ENCODE results near the gene PLAGL1.
"Not testable (repeated sequence)": the region's sequence is repeated elsewhere in the genome, so short reads cannot be mapped to it uniquely, and the experiment has no call there.

The PLAGL1 gene, protein sequence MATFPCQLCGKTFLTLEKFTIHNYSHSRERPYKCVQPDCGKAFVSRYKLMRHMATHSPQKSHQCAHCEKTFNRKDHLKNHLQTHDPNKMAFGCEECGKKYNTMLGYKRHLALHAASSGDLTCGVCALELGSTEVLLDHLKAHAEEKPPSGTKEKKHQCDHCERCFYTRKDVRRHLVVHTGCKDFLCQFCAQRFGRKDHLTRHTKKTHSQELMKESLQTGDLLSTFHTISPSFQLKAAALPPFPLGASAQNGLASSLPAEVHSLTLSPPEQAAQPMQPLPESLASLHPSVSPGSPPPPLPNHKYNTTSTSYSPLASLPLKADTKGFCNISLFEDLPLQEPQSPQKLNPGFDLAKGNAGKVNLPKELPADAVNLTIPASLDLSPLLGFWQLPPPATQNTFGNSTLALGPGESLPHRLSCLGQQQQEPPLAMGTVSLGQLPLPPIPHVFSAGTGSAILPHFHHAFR

DNA sequence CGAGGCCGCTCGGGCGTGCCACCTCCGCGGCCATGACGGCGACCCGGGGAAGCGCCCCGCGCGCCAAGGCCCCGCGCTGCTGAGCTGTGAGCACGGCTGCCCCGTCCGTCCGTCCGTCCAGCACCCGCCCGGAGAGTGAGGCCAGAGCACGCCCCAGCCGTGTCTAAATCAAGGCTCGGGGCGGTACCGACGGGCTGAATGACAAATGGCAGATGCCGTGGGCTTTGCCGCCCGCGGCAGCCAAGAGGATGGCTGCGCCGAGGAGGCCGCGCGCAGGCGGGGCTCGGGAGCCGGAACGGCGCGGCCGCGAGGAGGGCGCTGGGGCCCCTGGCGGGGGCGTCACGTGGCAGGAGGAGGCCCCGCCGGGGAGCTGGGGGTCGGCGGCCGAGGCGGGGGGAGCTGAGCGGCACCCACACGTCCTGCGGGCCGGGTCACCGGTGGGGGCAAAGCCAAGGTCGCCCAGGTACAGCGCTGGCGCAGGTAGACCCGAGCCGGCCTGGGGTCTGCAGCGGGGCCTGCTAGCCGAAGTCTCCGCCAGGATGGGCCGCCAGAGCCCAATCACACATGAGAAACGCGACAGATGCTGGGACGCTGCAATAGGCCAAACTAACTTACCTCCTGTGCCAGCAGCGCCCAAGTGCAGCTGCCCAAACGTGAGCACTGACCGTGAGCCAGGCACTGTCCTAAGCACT, at the start of gene PLAGL1:
Gene PLAGL1 (minus strand): TSS at position 140 of the 692 bp plus-strand sequence. CDS start 60,123 bp downstream, outside the sequence.
- peak; percentile 4 for DNase-seq

DNA sequence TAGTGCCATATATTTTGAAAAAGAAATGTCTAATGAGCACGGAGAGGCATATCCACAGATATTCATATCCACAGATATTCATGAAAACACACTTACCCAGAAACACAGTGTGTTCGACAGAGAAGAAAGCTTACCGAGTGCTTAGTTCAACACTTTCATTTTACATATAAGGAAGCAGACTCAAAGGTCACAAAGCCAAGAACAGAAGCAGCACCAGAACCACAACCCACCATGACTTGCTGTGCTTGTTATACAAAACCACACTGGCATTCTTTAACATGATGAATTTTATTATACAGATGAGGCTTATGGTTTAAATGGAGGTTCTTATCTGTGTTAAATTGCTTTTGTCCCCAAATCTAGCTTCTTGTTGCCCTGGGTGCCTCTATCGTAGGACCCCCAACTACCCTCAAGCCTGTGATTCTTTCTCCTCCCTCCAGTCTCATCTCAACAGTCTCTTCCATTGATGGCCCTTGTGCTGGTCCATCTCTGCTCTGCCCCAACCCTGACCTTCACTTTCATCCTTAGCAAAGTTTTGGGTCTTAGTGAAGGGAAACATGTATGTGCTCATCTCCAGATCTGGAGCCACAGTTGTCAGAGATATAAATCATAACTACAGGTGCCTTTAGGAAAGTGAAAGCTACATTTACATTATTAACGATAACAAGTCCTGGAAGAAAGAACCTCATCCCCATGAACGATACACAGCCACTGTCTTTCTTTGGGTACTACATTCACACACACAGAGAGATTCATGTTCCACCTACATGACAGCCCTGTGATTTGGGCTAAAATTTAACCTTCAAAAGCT, 47.3 kb upstream of the PLAGL1 start:
- peak; percentile 74 for DNase-seq

DNA sequence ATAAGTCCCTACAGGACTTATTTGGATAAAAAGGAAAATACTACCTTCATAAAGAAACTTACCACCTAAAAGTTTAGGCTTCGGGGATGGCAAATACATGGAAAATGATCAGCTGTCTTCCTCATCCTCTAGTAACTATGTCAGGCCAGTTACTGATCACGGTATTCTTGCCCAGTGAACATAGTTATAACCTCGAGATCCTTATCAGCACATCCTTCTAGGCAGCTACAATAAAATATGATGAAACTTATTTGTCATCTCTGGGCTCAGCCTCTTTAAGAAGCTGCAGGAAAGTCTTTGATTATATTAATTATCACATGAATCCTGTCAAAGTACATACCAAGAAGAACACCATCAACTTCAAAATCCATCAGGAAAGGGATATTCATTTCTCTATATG, 45.5 kb upstream of the PLAGL1 start:
- no peak for DNase-seq

DNA sequence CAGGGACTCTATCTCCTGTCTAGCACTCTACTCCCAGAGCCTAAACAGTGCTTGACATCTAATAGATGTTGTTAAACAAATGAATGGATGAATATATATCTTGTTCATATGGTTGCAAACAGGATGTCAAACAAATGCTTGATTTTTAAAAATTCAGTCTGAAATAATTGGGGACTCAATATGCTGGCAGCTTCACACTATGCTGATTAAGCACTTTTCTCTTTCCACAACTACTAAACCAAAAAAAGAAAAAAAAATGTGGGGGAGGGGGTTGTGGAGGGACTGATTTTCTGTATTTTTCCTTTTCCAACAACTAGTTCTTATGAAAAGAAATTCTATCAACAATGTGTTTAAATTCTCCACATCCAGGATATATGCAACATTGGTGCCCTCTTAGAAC, 44.4 kb upstream of the PLAGL1 start:
- no peak for DNase-seq

DNA sequence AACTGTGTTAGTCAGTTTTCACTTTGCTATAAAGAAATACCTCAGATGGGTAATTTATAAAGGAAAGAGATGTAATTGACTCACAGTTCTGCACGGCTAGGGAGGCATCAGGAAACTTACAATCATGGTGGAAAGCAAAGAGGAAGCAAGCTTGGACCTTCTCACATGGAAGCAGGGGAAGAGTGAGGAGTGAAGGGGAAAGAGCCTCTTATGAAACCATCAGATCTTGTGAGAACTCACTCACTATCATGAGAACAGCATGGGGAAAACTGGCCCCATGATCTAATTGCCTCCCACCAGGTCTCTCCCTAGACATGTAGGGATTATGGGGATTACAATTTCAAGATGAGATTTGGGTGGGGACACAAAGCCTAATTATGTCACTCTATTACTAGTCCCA, 41.3 kb upstream of the PLAGL1 start:
- DNase-seq = no peak

DNA sequence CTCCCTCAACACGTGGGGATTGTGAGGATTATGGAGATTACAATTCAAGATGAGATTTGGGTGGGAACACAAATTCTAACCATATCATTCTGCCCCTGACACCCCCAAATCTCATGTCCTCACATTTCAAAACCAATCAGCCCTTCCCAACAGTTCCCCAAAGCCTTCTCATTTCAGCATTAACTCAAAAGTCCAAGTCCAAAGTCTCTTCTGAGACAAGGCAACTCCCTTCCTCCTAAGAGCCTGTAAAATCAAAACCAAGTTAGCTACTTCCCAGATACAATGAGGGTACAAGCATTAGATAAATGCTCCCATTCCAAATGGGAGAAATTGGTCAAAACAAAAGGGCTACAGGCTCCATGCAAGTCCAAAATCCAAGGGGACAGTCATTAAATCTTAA, 39.6 kb upstream of the PLAGL1 start:
- DNase-seq = no peak

DNA sequence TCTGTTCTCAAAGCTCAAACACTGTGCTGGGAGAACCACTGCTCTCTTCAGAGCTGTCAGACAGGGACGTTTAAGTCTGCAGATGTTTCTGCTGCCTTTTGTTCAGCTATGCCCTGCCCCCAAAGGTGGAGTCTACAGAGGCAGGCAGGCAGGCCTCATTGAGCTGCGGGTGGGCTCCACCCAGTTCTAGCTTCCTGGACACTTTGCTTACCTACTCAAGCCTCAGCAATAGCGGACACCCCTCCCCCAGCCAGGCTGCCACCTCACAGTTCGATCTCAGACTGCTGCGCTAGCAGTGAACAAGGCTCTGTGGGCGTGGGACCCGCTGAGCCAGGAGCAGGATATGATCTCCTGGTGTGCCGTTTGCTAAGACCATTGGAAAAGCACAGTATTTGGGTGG, 38.6 kb upstream of the PLAGL1 start:
- DNase-seq = not testable (repeated sequence)

DNA sequence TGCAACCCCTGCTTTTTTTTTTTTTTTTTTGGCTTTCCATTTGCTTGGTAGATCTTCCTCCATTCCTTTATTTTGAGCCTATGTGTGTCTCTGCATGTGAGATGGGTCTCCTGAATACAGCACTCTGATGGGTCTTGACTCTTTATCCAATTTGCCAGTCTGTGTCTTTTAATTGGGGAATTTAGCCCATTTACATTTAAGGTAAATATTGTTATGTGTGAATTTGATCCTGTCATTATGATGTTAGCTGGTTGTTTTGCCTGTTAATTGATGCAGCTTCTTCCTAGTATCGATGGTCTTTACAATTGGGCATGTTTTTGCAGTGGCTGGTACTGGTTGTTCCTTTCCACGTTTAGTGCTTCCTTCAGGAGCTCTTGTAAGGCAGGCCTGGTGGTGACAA, 36.9 kb upstream of the PLAGL1 start:
- not testable (repeated sequence) for DNase-seq

DNA sequence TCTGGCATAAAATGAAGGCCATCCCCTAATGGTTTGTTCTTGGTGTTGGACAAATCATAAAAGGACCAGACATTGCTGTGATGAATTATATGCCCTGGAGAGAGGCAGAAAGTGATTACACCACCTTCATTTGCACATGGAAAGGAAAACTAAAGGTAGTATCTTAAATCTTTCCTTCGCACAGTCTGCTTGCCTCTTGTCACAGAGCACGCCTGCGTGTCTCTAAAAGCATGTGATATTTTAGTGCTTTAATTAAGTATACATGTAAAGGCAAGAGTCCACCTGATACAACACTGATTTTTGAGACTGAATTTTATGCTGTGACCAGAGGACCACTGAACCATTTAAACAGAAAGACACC, 28.8 kb upstream of the PLAGL1 start:
- no peak for DNase-seq

DNA sequence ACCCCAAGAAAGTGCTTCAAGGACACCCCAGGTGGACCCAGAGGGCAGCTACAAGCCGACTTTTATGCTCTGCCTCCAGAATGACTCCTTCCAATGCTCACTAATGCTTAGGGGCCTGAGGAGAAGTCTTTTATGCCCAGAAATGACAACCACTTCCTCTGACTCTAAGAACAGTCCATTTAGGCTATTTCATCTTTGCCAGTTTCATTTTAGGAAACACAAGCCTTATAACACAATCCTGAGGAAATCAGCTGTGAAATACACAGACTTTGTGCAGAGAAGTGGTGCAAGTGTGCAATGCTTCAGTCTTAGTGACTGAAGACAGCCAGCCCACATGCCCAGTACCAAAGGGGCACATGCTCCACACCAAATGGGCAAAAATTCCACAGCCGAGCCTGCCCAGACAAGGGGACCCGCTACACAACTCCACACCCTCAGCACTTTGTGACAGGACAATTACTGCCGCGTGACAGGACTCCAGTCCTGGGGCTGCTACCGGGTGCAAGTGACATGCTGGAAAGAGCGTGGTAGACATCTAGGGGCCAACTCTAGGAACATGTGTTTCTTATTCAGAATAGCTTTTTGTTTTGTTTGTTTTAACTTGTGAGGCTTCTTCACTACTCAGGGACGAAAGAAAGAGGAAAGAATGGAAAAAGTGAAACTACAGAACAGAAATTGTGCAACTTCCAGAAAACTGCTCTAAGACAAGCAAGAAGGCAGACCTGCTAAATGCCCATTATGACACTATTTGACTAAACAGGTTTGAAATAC, 28.2 kb upstream of the PLAGL1 start:
- no peak for DNase-seq

DNA sequence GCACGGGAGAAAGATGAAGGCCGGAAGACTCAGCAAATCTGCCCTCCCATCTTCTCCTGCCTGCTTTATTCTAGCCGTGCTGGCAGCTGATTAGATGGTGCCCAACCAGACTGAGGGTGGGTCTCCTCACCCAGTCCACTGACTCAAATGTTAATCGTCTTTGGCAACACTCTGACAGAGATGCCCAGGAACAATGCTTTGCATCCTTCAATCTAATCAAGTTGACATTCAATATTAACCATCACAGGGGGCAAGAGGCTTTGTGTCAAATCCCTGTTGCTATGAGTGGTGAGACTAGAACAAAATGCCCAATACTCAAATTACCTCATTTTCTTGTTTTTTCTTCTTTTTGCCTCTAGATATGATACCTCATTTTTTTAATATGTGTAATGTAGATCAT, 27.4 kb upstream of the PLAGL1 start:
- DNase-seq = no peak

DNA sequence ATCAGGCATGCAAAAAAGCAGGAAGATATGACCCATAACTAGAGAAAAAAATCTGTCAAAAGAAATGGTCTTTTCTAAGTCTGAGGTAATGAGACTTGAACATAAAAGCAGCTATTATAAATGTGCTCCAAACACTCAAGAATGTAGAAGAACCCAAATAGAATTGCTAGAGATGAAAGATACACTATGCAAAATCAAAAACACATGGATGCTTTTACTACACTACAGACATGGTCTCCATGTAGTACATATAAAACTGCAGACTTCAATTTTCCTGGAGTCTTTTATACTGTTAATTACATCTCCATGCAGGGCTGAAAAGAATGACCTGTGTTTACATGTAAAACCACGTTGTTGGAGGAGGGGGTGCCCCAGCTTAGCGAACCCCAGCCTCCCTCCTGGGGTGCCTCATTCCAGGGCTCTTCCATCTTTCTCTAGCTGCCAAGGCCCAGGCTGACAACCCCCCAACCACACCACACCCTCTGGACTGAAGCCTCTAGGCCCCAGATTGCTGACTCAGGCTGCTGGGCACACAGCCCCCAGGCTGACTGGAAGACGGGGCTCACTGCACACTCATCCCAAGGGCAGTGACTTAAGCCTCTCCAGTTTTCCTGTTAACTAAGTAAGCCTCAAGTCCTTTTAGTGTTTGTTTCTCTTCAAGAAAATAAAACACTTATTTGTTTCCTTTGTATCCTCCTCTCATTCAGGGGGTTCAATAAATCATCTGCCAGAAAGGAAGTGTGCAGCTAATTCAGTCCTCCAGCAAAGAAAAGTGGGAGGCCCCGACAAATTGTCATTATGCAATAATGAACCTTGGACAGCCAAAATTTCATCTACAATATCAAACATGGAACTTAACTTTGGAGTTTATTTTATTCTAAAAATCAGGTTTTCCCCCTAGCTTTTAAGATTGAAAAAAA, 26.0 kb upstream of the PLAGL1 start:
- no peak for DNase-seq

DNA sequence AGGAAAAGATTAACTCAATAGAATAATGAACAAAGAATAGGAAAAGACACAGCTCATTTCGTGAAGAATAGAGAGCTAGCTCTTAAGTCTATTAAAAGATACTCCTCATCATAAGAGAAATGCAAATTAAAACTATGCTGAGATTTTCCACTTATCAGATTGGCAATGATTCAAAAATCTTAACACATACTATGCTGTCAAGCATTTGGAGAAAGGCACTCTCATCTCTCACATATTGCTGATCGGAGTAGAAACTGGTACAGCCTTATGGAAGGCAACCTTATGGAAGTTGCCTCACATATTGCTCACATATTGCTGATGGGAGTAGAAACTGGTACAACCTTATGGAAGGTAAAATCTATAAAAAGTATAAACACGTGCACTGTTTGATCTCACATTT, 21.4 kb upstream of the PLAGL1 start:
- no peak for DNase-seq

DNA sequence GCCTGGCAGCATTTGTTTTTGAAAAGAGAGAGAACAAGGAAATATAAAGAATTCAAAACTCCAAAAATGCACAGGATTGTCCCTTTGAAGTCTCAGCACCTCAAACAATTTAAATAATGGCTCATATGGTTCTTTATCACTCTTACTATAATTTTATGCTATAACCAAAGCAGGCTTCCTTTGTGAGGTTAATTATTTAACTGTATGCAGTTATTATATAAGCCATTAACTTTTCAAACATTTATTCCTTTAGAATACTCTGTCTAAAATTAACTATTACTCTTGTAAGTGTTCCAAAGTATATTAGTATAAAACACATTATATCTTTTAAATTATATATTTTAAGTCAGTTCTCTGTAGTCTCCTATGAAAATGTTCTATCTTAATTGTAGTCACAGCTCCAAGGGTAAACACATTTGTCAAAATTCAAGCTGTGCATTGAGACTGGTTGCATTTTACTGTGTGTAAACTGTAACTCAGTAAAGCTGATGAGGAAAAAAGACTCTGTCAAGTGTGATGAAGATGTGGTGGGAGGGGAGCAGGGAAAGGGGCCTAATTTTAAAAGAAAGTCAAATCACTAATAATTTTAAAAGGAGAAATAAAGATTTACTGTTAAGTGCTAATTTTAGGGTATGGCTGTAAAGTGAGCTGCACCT, 20.0 kb upstream of the PLAGL1 start:
- DNase-seq = no peak

DNA sequence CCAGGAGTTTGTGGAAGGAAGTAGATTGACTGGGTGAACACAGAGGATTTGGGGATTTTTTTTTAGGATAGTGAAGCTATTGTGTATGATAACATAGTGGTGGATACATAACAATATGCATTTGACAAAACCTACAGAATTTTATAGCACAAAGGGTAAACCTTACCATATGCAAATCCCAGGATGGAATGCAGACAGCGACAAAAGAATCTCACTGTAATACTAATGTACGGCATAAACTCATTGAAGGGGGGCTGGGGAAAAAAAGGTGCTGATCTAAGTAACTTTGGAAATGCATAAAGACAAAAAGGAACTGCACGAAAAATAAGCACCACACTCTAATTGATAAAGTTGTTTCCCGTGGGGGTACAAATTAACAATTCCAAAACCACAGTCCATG, 15.2 kb upstream of the PLAGL1 start:
- no peak for DNase-seq

DNA sequence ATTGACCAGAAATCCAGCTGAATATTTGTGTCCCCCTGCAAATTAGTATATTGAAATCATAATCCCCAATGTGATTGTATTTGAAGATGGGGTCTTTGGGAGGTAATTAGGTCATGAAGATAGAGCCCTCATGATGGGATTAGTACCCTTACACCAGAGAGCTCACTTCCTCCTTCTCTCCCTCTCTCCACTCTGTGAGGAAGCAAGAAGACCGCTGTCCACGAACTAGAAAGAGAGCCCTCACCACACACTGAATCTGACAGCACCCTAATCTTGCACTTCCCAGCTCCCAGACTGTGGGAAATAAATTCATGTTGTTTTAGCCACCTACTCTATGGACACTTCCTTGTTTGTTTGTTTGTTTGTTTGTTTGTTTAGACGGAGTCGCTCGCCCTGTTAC, 11.9 kb upstream of the PLAGL1 start:
- no peak for DNase-seq

DNA sequence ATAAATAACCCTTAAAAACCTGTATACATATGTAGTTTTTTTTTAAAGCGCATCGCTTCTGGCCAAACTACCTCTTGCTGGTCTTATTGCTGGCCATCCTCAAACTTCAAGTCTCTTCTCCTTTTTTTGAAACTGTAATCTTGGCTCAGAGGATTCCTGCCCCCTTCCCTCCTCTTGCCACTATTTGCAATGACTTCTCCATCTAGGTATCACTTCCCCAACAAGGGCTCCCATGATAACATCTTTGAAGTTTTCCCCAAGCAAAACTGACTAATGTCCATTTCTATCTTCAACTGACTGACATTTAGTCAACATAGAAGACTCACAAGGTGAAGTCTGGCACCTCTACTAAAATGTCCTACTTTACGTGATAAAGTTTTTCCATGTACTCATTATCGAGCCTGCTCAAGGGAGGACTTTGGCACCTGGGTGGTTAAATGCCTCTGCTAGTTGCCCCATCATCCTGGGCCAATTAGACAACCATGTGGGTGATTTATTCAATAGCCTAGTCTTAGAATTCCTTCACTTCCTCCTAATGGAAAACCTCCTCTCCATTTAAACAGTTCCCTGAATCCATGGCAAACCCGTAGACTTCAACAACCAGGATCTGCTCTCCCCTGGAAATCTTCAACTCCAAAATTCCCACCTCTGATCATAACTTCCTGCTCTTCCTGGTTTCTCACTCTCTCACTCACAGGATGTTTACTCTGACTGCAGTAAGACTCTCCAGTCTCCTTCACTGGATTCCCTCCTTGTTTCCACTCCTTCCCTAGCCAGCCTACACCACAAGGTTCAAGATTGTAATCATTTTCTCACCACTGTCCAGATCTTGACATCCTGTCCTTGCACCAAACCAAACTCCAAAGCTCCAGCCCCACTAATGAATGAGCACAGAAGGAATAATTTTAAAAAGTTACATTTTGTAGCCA, 9.4 kb upstream of the PLAGL1 start:
- DNase-seq = no peak

DNA sequence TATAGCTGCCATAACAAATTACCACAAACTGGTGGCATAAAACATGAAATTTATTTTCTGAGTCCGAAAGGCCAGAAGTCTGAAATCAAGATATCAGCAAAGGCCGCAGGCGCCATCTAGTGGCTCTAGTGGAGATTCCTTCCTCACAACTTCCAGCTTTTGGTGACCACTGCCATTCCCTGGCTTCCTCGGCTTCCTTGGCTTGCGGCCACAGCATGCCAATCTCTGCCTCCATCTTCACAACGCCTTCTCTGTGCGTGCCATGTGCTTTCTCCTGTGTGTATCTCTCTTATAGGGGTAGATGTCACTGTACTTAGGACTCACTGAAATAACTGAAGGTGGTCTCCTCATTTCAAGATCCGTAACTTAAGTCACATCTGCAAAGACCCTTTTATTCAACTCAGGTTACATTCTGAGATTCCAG, 5.4 kb upstream of the PLAGL1 start:
- peak; percentile 64 for DNase-seq

DNA sequence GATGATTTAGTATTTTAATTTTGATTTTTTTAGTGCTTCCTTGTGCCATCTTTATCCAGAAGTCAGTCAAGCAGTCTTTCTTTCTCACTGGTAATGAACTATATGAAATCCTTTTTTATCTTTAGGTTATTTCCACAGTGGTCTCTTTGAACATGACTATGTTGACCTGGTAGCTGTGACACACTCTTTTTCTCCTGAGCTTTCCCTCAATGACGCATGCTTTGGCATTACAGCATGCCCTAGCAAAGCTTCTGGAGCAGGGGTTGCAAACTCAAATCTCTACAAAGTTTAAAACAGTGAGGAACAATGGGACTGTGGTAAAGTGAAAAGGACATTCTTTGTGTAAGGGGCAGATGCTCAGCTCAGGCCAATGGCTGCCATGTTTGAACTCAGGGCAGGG, 4.5 kb upstream of the PLAGL1 start:
- no peak for DNase-seq

DNA sequence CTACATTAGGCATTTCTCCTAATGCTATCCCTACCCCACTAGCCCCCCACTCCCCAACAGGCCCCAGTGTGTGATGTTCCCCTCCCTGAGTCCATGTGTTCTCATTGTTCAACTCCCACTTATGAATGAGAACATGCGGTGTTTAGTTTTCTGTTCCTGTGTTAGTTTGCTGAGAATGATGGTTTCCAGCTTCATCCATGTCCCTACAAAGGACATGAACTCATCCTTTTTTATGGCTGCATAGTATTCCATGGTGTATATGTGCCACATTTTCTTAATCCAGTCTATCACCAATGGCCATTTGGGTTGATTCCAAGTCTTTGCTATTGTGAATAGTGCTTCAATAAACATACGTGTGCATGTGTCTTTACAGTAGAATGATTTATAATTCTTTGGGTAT, 1.6 kb upstream of the PLAGL1 start:
- DNase-seq = not testable (repeated sequence)
